Putamen (tissue), 1 donor: ENCODE measurements around the gene ADGRB2.

Experiments
- DNase-seq: peaks from one replicate; pipeline ENCODE4 v3.0.0-alpha.2; 2016; ENCODE audit warnings: low spot score

The ADGRB2 gene

DNA sequence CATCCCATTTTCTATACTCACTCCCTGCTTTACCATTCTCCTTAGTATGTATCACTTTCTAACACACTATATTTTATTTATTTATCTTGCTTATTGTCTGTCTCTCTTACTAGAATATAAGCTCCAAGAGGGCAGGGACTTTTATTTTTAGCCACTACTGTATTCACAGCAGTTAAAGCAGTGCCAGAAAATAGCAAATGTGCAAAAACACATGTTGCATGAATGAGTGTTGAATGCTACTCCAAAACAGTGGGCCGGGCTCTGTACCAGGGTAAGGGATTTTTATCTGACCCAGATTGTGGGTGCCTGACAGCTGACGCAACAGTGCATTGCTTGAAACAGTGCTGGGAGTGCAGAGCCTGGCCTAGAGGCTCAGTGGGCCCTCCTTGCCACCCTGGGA, 85.0 kb downstream of the ADGRB2 start:
- no peak for DNase-seq

DNA sequence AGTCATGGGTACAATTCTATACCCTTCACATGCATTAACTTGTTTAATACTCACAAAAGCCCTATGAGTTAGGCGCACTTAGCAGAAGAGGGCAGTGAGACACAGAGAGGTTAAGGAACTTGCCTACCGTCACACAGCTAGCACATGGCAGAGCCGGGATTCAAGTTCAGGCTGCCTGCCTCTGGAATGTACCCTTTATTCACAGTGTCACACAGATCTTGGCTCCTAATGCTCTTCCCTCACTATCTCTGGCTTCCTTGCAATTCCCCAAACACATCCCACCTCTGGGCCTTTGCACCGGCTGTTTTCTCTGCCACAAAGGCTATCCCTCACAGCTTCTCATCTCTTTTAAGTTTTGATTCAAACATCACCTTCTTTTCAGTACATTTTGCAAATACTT, 85.5 kb downstream of the ADGRB2 start:
- no peak for DNase-seq

DNA sequence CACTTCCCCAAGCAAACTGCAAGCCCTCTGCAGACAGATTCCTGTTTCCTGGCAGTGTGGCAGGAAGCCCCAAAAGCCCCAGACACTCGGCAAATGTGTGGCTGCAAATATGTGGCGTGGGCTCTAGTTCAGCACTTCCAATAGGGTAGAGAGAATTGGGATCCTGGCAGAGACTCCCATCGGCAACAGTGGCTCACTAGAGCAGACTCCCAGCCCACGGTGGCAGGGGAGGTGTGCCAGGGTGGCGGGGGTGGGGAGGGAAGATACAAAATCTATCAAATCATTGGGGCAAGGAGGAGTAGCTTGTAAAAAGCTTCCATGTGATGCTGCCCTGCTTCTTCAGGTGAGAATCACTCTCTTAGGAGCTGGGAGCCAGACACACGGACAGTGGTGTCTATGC, 86.2 kb downstream of the ADGRB2 start:
- DNase-seq: no peak

DNA sequence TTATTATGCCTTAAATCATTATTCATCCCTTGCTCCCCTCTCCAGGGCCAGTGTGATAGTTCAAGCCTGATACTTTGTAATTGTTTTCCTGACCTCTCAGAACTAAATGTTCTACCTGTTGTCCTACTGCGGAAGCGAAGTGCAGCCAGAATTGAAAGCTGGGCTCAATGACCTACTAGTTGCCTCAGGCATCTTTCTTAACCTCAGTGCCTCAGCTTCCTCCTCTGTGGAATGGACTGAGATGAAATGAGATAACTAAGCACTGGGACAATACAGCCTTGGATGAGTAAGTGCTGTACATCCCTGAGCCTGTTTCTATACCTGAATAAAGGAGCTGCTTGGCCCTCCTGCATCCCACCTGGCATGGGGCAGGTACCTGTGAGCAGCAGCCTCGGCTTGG, 86.7 kb downstream of the ADGRB2 start:
- no peak for DNase-seq
